HFFc6 (cell line): Measurements from ENCODE around the gene RSPO1. TPM values are rescaled to one million over a fixed set of nuclear protein-coding genes. Genes with fewer than 3 reads are reported as not detected.
"Not testable (repeated sequence)": the region's sequence is repeated elsewhere in the genome, so short reads cannot be mapped to it uniquely, and the experiment has no call there.

ENCODE experiments used
- DNase-seq: peaks from one replicate; pipeline ENCODE4 v3.0.0-alpha.2; 2018
- H3K27ac Mint-ChIP-seq: 2 replicates; pipeline ENCODE4 v1.8.0; 2020; ENCODE audit warnings: mild to moderate bottlenecking, mixed read lengths
- H3K27me3 Mint-ChIP-seq: 2 replicates; pipeline ENCODE4 v1.8.0; 2021; ENCODE audit warnings: mild to moderate bottlenecking, moderate library complexity, mixed read lengths; ENCODE audit not compliant: insufficient read depth
- H3K36me3 Mint-ChIP-seq: 2 replicates; pipeline ENCODE4 v1.8.0; 2021; ENCODE audit warnings: low read depth, mixed read lengths
- H3K4me1 Mint-ChIP-seq: 2 replicates; pipeline ENCODE4 v1.8.0; 2020; ENCODE audit warnings: low read depth, mixed read lengths
- H3K4me3 Mint-ChIP-seq: 2 replicates; pipeline ENCODE4 v1.8.0; 2020; ENCODE audit warnings: mild to moderate bottlenecking, moderate library complexity, mixed read lengths
- H3K9me3 Mint-ChIP-seq: 2 replicates; pipeline ENCODE4 v1.8.0; 2020; ENCODE audit warnings: mild to moderate bottlenecking, mixed read lengths
- CTCF ChIP-seq: fragments of 200-600 bp; sonication (generic); IDR thresholded peaks from 2 replicates; pipeline ENCODE4 v1.5.0; 2021; ENCODE audit warnings: antibody characterized with exemption, mild to moderate bottlenecking
- total RNA-seq, 6 experiments: library from RNA; stranded (reverse); fragmentation: NEBNext Ultra II Directional; extraction: Animal tissue kit (Norgen Biotek cat#: 25700); gene quantifications; 2 replicates in 1 of 6; 3 replicates in 5 of 6; pipeline ENCODE4 v1.2.3, GENCODE V29; 2021

The RSPO1 gene
- total RNA-seq, 6 experiments from 2014 or later = not detected

- DNase-seq = no peak
- Mint-ChIP-seq H3K4me3 (peak overlapping the region; percentile 100), H3K36me3 (peaks cover 13% of the 10 kb centered on the region), H3K27ac (peak overlapping the region; percentile 100), H3K4me1 (peaks cover 35% of the 10 kb centered on the region), H3K9me3 (no peaks in the 10 kb centered on the region), H3K27me3 (peaks cover 19% of the 10 kb centered on the region; the same call in 1 of the 2 replicates)
- TF ChIP-seq CTCF = no peak
Measured at GRCh38 chr1:37596182-37596667, 38.5 kb downstream of the RSPO1 start.

GRCh38 chr1:37595440-37596181 is 39.1 kb downstream of the RSPO1 start, which contains the start of gene GNL2:
Gene GNL2 (minus strand): TSS chr1:37595937. CDS start chr1:37595822, 115 bp downstream.
- Mint-ChIP-seq H3K9me3 (no peaks in the 10 kb centered on the region), H3K27me3 (peaks cover 19% of the 10 kb centered on the region; the same call in 1 of the 2 replicates), H3K27ac (peak within 1 kb of the TSS; percentile 100), H3K4me1 (peaks cover 35% of the 10 kb centered on the region), H3K4me3 (peak within 1 kb of the TSS; percentile 100), H3K36me3 (peaks cover 18% of the 10 kb centered on the region)
- no peak for TF ChIP-seq CTCF
- DNase-seq = peak; percentile 95

- Mint-ChIP-seq H3K36me3 (peaks cover 19% of the 10 kb centered on the region), H3K9me3 (no peaks in the 10 kb centered on the region), H3K27ac (no peak overlapping the region), H3K4me3 (peak overlapping the region; percentile 68), H3K27me3 (peaks cover 7% of the 10 kb centered on the region; the same call in 1 of the 2 replicates), H3K4me1 (peaks cover 35% of the 10 kb centered on the region)
- no peak for DNase-seq
- no peak for TF ChIP-seq CTCF
Measured at GRCh38 chr1:37593726-37594125, 41.0 kb downstream of the RSPO1 start.

GRCh38 chr1:37588939-37589338 is 45.8 kb downstream of the RSPO1 start:
- Mint-ChIP-seq H3K36me3 (peaks cover 11% of the 10 kb centered on the region), H3K4me3 (no peak overlapping the region), H3K9me3 (no peaks in the 10 kb centered on the region), H3K4me1 (peaks cover 12% of the 10 kb centered on the region), H3K27me3 (no peaks in the 10 kb centered on the region), H3K27ac (no peak overlapping the region)
- DNase-seq = no peak
- no peak for TF ChIP-seq CTCF

- H3K27me3 Mint-ChIP-seq, DNase-seq, H3K4me3 Mint-ChIP-seq, H3K4me1 Mint-ChIP-seq, H3K9me3 Mint-ChIP-seq, H3K27ac Mint-ChIP-seq: not testable (repeated sequence)
- peaks cover 25% of the 10 kb centered on the region for H3K36me3 Mint-ChIP-seq
Measured at GRCh38 chr1:37584544-37584943, 50.1 kb downstream of the RSPO1 start.

- H3K27ac Mint-ChIP-seq = peak overlapping the region; percentile 92
- DNase-seq = peak; percentile 56
- H3K27me3 Mint-ChIP-seq = no peaks in the 10 kb centered on the region
- H3K4me1 Mint-ChIP-seq = peaks cover 39% of the 10 kb centered on the region
- no peaks in the 10 kb centered on the region for H3K9me3 Mint-ChIP-seq
- peaks cover 70% of the 10 kb centered on the region for H3K36me3 Mint-ChIP-seq
- H3K4me3 Mint-ChIP-seq = peak overlapping the region; percentile 63
- no peak for TF ChIP-seq CTCF
Measured at GRCh38 chr1:37575692-37576091, 59.0 kb downstream of the RSPO1 start.
